ENCODE results near the gene ABCC11.

DNA sequence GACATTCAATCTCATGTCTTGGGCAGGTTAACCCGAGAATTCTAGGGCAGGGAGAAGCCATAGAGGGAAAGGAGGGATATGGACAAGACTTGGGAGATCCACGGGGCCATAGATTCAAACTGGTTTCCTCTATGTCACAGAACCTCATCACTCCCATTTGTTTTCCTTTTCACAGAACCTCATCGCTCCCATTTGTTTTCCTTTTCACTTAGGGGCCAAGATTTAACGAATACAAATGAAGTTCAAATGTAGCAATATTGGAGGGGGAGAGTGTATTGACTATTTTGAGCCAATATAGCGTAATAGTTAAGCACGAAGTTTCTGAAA, 42.6 kb downstream of the ABCC11 start:
- TF ChIP-seq CTCF (IDR thresholded peaks at IDR 0.05) (no peak), POLR2AphosphoS5 (IDR thresholded peaks at IDR 0.05) (no peak), POLR2A (IDR thresholded peaks at IDR 0.05) (no peak)

All from suprapubic skin (tissue), 4 donors.